Cardiac muscle cell (in vitro differentiated cells and primary cell): Measurements from ENCODE around the gene RPA3. TPM values are rescaled to one million over a fixed set of nuclear protein-coding genes. Genes with fewer than 3 reads are reported as not detected.
A peak's percentile ranks its signal among the peaks of the same experiment; 100 is the strongest.
"Not testable (repeated sequence)": the region's sequence is repeated elsewhere in the genome, so short reads cannot be mapped to it uniquely, and the experiment has no call there.

Experiments
- DNase-seq, 2 donors: peaks; one replicate each; pipeline versions ENCODE4 v3.0.0 to v3.0.0-alpha.2; 2010 to 2017; ENCODE audit warnings: low read depth in 1 of 2, low spot score in 1 of 2
- H3K27ac ChIP-seq: fragments of 200-600 bp; sonication (generic); 2 replicates; pipeline ENCODE4 v1.5.1; 2016
- H3K27me3 ChIP-seq: fragments of 200-600 bp; sonication (generic); 2 replicates; pipeline ENCODE4 v1.6.0; 2016; ENCODE audit warnings: control low read depth
- H3K36me3 ChIP-seq: fragments of 200-600 bp; sonication (generic); 2 replicates; pipeline ENCODE4 v1.5.1; 2016; ENCODE audit warnings: control low read depth
- H3K4me1 ChIP-seq: fragments of 200-600 bp; sonication (generic); 2 replicates; pipeline ENCODE4 v1.8.1; 2017; ENCODE audit warnings: low read depth, mild to moderate bottlenecking, mixed run types
- H3K4me3 ChIP-seq: fragments of 200-600 bp; sonication (generic); 2 replicates; pipeline ENCODE4 v1.5.1; 2016; ENCODE audit warnings: mild to moderate bottlenecking
- H3K9me3 ChIP-seq: fragments of 200-600 bp; sonication (generic); 2 replicates; pipeline ENCODE4 v1.5.1; 2017; ENCODE audit warnings: low read depth, mild to moderate bottlenecking, control low read depth
- CTCF ChIP-seq: IDR thresholded peaks from 2 replicates; pipeline ENCODE4 v1.5.1; 2012; ENCODE audit warnings: low read depth, mild to moderate bottlenecking, low read length
- polyA plus RNA-seq: library from polyadenylated mRNA; unstranded; fragments of >200 nt; fragmentation: Nextera tagmentation; extraction: Ambion mirVana; gene quantifications from 2 replicates; pipeline ENCODE4 v1.2.1, GENCODE V29; 2016
- total RNA-seq: library from RNA; depleted of rRNA; stranded (reverse); fragments of >200 nt; gene quantifications from 2 replicates; pipeline ENCODE4 v1.2.3, GENCODE V29; 2016

Gene RPA3
- total and polyA plus RNA-seq, 2 experiments from 2014 or later, result 16.6 to 75.8 TPM

- Histone ChIP-seq H3K9me3 (no peaks in the 10 kb centered on the region), H3K27ac (no peak overlapping the region), H3K27me3 (no peaks in the 10 kb centered on the region), H3K36me3 (no peaks in the 10 kb centered on the region), H3K4me1 (peaks cover 5% of the 10 kb centered on the region), H3K4me3 (no peak overlapping the region)
- no peak for TF ChIP-seq CTCF
- DNase-seq, result no peak
Observed at GRCh38 chr7:7667187-7667586, 51.2 kb downstream of the RPA3 start.

GRCh38 chr7:7665031-7665430 lies 53.4 kb downstream of the RPA3 start:
- Histone ChIP-seq H3K9me3 (no peaks in the 10 kb centered on the region), H3K4me1 (peaks cover 5% of the 10 kb centered on the region), H3K36me3 (no peaks in the 10 kb centered on the region), H3K27me3 (no peaks in the 10 kb centered on the region), H3K27ac (no peak overlapping the region), H3K4me3 (no peak overlapping the region)
- DNase-seq, result no peak
- no peak for TF ChIP-seq CTCF

GRCh38 chr7:7664291-7664690 lies 54.1 kb downstream of the RPA3 start:
- no peak for DNase-seq
- TF ChIP-seq CTCF, result no peak
- H3K27me3 ChIP-seq, result no peaks in the 10 kb centered on the region
- H3K9me3 ChIP-seq, result no peaks in the 10 kb centered on the region
- H3K27ac ChIP-seq, result no peak overlapping the region
- no peak overlapping the region for H3K4me3 ChIP-seq
- H3K4me1 ChIP-seq, result peaks cover 5% of the 10 kb centered on the region
- no peaks in the 10 kb centered on the region for H3K36me3 ChIP-seq

- H3K27ac ChIP-seq, result no peak overlapping the region
- H3K36me3 ChIP-seq, result no peaks in the 10 kb centered on the region
- no peaks in the 10 kb centered on the region for H3K9me3 ChIP-seq
- H3K4me1 ChIP-seq, result peaks cover 5% of the 10 kb centered on the region
- DNase-seq, result peak in 1 of 2 donors; percentile 39
- peak; percentile 15 for TF ChIP-seq CTCF
- no peaks in the 10 kb centered on the region for H3K27me3 ChIP-seq
- H3K4me3 ChIP-seq, result no peak overlapping the region
Observed at GRCh38 chr7:7662527-7662926, 55.9 kb downstream of the RPA3 start.

- H3K4me3 ChIP-seq, H3K27ac ChIP-seq, H3K4me1 ChIP-seq, H3K36me3 ChIP-seq, H3K9me3 ChIP-seq, DNase-seq, H3K27me3 ChIP-seq: not testable (repeated sequence)
Observed at GRCh38 chr7:7656459-7656858, 61.9 kb downstream of the RPA3 start.

GRCh38 chr7:7654964-7655715 lies 63.3 kb downstream of the RPA3 start:
- no peak overlapping the region for H3K27ac ChIP-seq
- no peaks in the 10 kb centered on the region for H3K36me3 ChIP-seq
- no peak overlapping the region for H3K4me3 ChIP-seq
- H3K27me3 ChIP-seq, result no peaks in the 10 kb centered on the region
- no peaks in the 10 kb centered on the region for H3K4me1 ChIP-seq
- H3K9me3 ChIP-seq, result no peaks in the 10 kb centered on the region
- TF ChIP-seq CTCF, result no peak
- DNase-seq, result peak in 1 of 2 donors; percentile 10
